HG02970 (cell line): ENCODE measurements around the gene RARS1.
A peak's percentile ranks its signal among the peaks of the same experiment; 100 is the strongest.

Experiments used
- ATAC-seq: cut with Tn5 transposase; IDR thresholded peaks from one replicate; pipeline ENCODE4 v1.9.1; 2021; ENCODE audit warnings: mild to moderate bottlenecking, moderate library complexity, moderate number of reproducible peaks; ENCODE audit not compliant: unreplicated experiment, low FRiP score

RARS1 gene

GRCh38 chr5:168486136-168486879 lies at the start of gene RARS1:
Gene RARS1 (plus strand): TSS chr5:168486471. CDS start chr5:168486499, 28 bp downstream.
- peak; percentile 90 for ATAC-seq

GRCh38 chr5:168438349-168438748 lies 47.9 kb upstream of the RARS1 start:
- no peak for ATAC-seq

- ATAC-seq = no peak
Observed at GRCh38 chr5:168443533-168443932, 42.7 kb upstream of the RARS1 start.

- no peak for ATAC-seq
Observed at GRCh38 chr5:168443950-168444700, 42.1 kb upstream of the RARS1 start.

GRCh38 chr5:168446983-168447619 lies 39.2 kb upstream of the RARS1 start:
- ATAC-seq = no peak

- no peak for ATAC-seq
Observed at GRCh38 chr5:168447808-168448207, 38.5 kb upstream of the RARS1 start.

GRCh38 chr5:168449166-168449565 lies 37.1 kb upstream of the RARS1 start:
- no peak for ATAC-seq

GRCh38 chr5:168451565-168451964 lies 34.7 kb upstream of the RARS1 start:
- no peak for ATAC-seq

GRCh38 chr5:168455201-168455600 lies 31.1 kb upstream of the RARS1 start:
- ATAC-seq = no peak

- ATAC-seq = no peak
Observed at GRCh38 chr5:168457542-168457941, 28.7 kb upstream of the RARS1 start.

GRCh38 chr5:168460606-168461005 lies 25.7 kb upstream of the RARS1 start:
- no peak for ATAC-seq

GRCh38 chr5:168463081-168463480 lies 23.2 kb upstream of the RARS1 start:
- no peak for ATAC-seq

- no peak for ATAC-seq
Observed at GRCh38 chr5:168464214-168464613, 22.1 kb upstream of the RARS1 start.

GRCh38 chr5:168464641-168465040 lies 21.6 kb upstream of the RARS1 start:
- ATAC-seq = no peak

GRCh38 chr5:168467755-168468330 lies 18.4 kb upstream of the RARS1 start:
- ATAC-seq = no peak

GRCh38 chr5:168468836-168469235 lies 17.4 kb upstream of the RARS1 start:
- no peak for ATAC-seq

- ATAC-seq = no peak
Observed at GRCh38 chr5:168469816-168470215, 16.5 kb upstream of the RARS1 start.

GRCh38 chr5:168471785-168472184 lies 14.5 kb upstream of the RARS1 start:
- ATAC-seq = no peak

GRCh38 chr5:168472329-168472728 lies 13.9 kb upstream of the RARS1 start:
- no peak for ATAC-seq

- ATAC-seq = no peak
Observed at GRCh38 chr5:168474319-168474718, 12.0 kb upstream of the RARS1 start.

- ATAC-seq = no peak
Observed at GRCh38 chr5:168477060-168477459, 9.2 kb upstream of the RARS1 start.
